ENCODE data around the gene KAT6B.

The KAT6B gene

DNA sequence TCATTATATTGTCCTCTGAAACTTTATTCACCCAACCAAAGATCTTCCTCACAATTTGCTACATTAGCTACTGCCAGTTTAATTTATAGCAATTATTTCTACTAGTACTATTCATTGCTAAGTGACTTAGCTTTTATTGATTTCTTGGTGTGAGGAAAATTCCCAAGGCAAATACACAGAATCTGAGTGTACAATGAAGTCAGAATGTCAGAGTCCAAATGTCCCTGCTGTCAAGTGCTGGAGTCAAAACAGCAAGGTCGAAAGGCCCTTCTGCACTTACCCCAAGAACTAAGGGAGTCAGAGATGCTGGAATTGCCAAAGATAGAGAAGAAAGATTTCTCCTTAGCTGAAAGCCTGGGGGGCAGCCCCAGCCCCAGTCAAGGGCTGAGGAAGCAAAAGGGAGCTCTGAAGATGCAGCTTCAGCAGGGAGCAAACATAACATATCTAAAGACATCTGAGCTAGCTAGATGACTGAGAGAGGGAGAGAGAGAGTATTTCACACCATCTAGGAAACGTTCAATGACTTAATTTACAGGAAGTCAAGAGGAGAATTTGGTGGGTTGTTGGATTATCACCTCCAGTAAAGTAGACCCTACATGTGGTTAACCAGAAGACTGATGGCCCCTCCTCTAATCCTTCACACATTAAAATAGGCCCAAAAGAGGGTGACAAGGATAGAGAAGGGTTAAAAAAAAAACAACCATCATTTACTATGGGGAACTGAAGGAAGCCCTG lies 248.5 kb downstream of the KAT6B start:
- DNase-seq = no peak

DNA sequence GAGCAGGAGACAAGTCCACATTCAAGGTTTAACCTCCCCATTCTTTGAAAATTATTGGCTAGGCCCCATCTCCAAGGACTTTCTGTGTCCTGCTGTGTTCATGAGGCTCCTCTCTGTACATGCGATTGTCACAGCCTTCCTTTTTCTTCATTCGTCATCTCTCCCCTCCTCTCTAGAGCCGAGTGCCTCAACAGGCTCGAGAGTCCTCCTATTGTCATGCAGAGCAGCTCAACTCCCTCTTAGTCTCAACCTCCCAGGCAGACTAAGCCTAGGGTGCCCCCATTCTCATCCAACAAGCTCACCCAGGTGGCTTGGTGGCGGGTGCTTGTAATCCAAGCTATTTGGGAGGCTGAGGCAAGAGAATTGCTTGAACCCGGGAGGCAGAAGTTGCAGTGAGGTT lies 249.9 kb downstream of the KAT6B start:
- no peak for DNase-seq

DNA sequence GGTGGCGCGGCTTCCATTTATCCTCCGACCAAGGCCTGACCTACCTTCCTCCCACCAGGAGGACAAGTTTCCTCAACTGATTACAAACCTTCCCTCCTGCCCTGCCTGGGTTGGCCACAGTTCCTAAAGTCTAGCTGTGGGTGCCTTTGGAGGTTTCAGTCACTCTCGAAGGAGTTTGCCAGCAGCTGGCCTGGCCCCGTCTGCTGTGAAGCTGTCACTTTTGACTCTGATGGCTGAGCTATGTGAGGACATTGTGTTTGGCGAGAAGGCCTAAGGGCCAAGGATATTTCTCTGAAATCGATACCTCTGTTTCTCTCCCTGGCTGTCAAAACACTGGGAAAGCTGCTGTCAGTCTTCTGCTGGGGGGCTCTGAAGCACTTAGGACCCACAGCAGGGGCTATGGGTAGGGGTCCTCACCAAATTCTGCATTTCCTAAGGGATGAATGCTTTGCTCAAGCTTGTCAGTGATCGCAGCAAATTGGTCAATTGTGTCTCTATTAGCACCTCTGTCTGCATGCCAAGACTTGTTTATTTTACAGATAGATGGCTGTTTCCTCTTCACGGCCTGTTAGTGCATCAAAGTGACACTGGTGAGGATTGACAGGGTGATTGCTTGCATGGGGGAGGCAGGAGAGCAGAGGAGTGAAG lies 253.2 kb downstream of the KAT6B start:
- DNase-seq = no peak

DNA sequence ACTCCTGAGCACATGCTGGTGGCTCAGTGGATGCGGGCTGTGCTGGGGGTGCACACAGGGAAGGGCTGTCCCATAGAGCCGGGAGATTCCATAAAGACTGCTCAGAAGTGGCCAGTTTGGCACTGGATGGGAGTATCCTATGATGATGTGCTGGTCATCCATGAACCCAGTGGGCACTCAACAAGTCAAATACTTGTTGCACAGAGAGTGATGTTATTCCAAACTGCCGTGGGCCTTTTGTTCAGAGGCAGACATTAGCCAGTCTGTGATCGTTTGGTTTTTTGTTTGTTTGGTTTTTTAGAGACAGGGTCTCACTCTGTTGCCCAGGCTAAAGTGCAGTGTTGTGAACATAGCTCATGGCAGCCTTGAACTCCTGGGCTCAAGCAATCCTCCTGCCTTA lies 254.2 kb downstream of the KAT6B start:
- DNase-seq = no peak

DNA sequence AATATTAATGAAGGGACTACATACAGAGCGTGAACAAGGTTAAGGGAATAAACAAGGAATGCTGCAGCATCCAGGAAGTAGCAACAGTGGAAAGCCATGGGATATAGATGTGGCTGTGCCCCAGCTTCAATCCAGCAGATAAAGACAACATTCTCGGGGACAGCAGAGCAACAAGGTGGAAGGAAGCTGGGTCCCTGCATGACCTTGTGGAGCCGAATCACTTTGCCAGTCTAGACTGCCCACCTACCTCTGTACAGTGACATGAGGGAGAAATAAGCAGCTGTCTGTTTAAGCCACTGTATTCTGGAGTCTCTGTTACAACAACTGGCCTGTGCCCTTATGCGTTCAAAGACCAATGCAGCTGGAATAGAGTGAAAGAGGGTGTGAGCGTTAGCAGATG lies 255.0 kb downstream of the KAT6B start:
- no peak for DNase-seq

Measured in activated CD4-positive, alpha-beta T cell treated with anti-CD3 and anti-CD28 coated beads, Interleukin-2, amount 50 U/mL, for 1 hour (primary cell).